Measurements from ENCODE around the gene ELMO3.

ELMO3 gene

DNA sequence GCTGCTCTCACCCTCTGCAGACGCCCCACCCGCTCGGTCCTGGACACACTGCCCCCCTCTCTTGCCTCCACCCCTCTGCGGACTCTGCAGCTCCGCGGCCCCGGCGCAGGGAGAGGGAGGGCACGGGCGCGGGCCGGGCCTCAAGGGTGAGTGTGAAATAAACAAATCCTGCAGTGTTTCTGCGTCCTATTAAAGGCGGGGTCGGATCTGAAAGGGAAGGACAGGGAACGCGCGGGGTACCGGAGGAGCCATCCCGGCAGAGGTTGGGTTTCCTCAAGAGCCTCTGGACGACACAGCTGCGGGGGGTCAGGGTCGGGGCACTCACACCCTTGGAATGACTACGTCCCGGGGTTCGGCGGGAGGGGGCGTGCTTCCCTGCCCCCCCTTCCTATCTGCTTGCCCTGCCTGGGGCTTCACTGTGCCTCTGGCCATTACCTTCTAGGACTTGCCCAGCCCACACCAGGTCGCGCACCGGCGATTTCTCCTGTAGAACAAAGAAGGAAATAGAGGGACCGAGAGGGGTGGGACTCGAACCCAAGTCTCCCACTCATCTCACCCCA, 34.9 kb upstream of the ELMO3 start:
- DNase-seq (ENCODE audit: low spot score) = no peak

- DNase-seq (ENCODE audit: low spot score) = no peak
These were observed 34.3 kb upstream of the ELMO3 start, which contains the start of gene HSF4 for GRCh38 chr16:67164599-67165061. Gene HSF4 (plus strand): TSS chr16:67164745. CDS start chr16:67164812, 67 bp downstream.

GRCh38 chr16:67165121-67166078, 33.5 kb upstream of the ELMO3 start:
- DNase-seq (ENCODE audit: low spot score) = no peak

DNA sequence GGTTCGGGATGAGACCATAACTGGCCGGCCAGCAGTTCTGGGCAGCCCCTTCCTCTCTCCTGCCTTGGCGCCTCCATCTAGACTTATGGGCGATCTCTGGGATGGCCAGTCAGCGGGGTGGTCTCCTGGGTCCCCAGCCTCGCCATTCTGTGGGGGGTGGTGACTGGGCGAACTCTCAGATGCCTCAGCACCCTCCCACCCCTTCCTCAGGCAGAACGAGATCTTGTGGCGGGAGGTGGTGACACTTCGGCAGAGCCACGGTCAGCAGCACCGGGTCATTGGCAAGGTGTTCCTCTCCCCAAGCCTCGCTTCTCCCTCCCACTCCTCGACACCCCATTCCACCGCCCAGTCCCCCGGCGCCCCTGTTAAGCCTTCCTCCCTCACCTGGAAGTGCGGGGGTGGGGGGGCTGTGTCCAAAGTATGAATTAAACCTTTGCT, 32.8 kb upstream of the ELMO3 start:
- no peak for DNase-seq (ENCODE audit: low spot score)

GRCh38 chr16:67166598-67167168, 32.2 kb upstream of the ELMO3 start:
- DNase-seq (ENCODE audit: low spot score) = no peak

DNA sequence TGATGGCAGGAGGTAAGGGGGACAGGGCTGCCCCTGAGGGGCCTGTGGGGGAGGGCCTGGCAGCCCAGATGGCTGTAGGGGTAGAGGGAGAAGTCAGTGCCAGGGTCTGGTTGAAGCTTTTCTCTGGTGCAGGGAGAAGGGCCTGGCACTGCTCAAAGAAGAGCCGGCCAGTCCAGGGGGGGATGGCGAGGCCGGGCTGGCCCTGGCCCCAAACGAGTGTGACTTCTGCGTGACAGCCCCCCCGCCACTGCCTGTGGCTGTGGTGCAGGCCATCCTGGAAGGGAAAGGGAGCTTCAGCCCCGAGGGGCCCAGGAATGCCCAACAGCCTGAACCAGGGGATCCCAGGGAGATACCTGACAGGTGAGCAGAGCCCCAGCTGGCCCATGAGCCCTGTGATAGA, 31.3 kb upstream of the ELMO3 start:
- no peak for DNase-seq (ENCODE audit: low spot score)

- DNase-seq (ENCODE audit: low spot score) = no peak
These were observed 29.9 kb upstream of the ELMO3 start for GRCh38 chr16:67169011-67169451.

DNA sequence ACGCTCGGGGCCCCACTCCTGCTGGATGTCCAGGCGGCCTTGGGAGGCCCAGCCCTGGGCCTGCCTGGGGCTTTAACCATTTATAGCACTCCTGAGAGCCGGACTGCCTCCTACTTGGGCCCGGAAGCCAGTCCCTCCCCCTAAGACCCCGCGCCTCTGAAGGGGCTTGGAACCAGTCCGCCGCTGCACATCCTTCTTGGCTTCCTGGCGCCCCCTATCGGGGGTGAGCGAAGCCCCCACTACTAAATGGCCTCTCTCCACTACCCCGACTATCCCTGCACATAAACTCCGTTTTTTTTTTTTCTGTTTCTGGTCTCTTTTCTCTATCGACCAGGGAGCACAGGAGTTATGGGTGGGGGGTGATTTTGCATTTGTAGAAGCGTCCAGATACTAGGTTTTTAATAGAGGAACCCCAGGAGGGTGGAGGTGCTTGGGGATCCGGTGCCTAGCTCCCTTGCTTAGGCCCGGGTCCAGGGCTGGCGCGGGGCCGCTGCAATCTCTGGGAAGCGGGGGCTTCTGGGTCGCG, 29.2 kb upstream of the ELMO3 start:
- DNase-seq (ENCODE audit: low spot score) = peak; percentile 67

- DNase-seq (ENCODE audit: low spot score) = peak; percentile 95
These were observed 28.6 kb upstream of the ELMO3 start, which contains the start of gene NOL3 for GRCh38 chr16:67170168-67170948. Gene NOL3 (plus strand): TSS chr16:67170538.

DNA sequence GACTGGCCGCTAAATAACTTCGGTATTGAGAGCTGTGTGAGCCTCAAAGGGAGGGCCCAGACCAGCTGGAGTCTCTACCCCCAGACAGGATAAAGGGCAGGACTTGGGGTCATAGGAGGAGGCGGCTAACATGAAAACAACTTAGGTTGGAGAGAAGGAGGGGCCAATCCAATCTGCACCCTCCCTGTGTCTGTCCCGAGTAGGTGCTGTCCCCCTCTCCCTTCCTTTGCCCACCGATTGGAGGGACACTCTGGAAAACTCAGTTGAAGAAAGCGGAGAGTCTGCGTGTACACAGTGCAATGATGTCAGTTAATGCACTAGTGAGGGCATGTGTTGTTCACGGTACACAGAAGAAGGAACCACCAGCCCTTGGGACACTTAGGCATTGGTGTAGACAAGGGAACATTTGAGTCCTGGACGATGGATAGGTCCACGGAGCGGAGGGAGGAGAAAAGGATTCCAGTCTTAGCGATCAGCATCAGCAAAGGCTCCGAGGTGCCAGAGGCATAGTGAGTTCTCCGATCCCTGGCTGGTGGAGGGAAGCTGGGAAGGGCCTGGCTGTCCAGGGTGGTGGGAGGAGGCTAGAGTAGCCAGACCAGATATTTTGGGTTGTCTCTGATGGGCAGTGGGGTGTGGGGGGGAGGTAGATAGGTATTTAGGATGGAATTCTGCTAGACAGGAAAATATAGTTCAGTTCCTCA, 27.8 kb upstream of the ELMO3 start:
- DNase-seq (ENCODE audit: low spot score) = no peak

DNA sequence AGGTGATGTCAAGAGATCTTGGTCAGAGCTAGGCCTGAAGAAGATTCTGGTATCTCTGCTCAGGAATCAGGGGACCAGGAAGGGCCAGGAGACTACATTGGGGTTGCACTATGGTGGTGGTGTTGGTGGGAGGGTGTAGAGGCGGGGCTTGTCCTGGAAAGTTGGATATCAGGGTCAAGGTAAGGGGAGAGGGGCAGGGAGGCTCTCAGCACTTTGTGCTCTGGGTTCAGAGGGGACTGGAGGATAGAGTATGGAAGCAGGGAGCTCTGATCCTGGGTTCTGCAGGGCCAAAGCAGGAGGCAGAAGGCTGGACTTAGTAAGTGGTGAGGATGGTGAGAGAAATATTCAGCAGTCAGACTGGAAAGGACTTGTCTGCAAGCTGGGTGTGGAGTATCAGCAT, 25.6 kb upstream of the ELMO3 start:
- DNase-seq (ENCODE audit: low spot score) = no peak

DNA sequence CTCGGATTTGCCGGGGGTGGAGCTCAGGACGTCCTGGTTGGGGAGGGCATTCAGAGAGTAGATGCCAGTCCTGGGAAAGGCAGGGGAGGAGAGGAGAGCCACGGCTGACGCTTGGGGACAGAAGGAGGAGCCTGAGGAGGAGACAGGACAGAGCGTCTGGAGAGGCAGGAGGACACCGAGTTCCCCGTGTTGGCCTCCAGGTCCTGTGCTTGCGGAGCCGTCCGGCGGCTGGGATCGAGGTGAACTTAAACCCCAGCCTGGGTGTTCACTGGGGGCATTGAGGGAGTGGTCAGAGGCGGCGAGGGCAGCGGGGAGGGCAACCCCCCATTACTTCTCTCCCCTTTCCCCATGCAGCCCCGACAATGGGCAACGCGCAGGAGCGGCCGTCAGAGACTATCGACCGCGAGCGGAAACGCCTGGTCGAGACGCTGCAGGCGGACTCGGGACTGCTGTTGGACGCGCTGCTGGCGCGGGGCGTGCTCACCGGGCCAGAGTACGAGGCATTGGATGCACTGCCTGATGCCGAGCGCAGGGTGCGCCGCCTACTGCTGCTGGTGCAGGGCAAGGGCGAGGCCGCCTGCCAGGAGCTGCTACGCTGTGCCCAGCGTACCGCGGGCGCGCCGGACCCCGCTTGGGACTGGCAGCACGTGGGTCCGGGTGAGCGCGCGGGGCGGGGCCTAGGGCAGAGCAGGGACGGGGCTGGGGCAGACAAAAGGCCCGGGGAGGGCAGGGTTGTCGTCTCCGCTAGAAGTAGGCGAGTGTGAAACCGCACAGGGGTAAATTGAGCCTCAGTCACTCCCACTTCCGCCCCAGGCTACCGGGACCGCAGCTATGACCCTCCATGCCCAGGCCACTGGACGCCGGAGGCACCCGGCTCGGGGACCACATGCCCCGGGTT, 24.9 kb upstream of the ELMO3 start:
- peak; percentile 86 for DNase-seq (ENCODE audit: low spot score)

GRCh38 chr16:67174706-67175231, 24.2 kb upstream of the ELMO3 start:
- DNase-seq (ENCODE audit: low spot score) = no peak

DNA sequence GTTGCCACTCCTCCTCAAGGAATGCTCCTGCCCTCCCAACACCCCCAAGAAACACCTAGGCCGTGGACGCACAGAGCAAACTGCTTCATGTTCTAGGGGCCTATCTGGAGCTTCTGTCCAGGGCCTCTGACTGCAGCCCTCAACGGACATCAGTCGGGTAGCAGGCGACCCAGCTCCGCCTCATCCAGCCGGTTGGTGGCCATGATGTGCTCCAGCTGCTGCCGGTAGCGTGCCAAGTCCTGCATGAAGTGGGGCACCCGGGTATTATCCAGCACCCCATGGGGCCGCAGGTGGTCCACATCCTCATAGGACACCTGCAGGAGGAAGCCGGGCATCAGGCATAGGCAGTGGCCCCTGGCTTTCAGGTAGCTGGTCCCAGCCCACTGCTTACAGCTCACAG, 22.3 kb upstream of the ELMO3 start:
- DNase-seq (ENCODE audit: low spot score) = no peak

GRCh38 chr16:67177743-67178699, 20.9 kb upstream of the ELMO3 start:
- DNase-seq (ENCODE audit: low spot score) = peak; percentile 79

GRCh38 chr16:67179421-67180080, 19.4 kb upstream of the ELMO3 start:
- no peak for DNase-seq (ENCODE audit: low spot score)

DNA sequence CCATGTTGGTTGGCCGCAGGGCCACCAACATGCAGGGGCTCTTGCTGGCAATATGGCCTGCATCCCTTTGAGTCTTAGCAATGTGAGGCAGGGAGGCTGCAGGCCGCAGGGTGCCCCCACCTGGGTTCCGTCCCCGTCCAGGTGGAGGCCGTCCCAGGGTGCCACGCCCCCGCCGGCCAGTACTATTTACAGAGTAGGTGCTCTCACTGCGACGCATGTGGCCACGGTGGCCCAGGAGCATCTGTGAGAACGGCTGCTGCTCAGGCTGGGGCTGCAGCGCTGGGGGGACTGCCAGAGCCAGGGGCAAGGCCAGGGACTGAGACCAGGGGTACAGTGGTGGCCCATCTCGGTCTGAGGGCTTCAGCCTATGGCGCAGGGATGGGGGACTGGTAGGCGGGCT, 18.8 kb upstream of the ELMO3 start:
- DNase-seq (ENCODE audit: low spot score) = no peak

GRCh38 chr16:67181346-67181745, 17.6 kb upstream of the ELMO3 start:
- DNase-seq (ENCODE audit: low spot score) = no peak

Data from HuH-7 (cell line).